A204.1 (cell line): ENCODE measurements around the gene HOXD8.

Experiments
- FAIRE-seq: peaks from 2 replicates; lab custom pipeline; 2012; peaks lifted over from hg19 to GRCh38; lab: Jason Lieb, UNC

Gene HOXD8

GRCh38 chr2:176130957-176131847 lies 1.7 kb downstream of the HOXD8 start:
- no peak for FAIRE-seq

GRCh38 chr2:176131848-176132158 lies 2.3 kb downstream of the HOXD8 start:
- FAIRE-seq = peak; percentile 87

- no peak for FAIRE-seq
These were observed 3.0 kb downstream of the HOXD8 start for GRCh38 chr2:176132205-176133171.

- no peak for FAIRE-seq
These were observed 3.9 kb downstream of the HOXD8 start for GRCh38 chr2:176133389-176133788.

- FAIRE-seq = no peak
These were observed 4.5 kb downstream of the HOXD8 start for GRCh38 chr2:176134035-176134434.

- no peak for FAIRE-seq
These were observed 5.5 kb downstream of the HOXD8 start for GRCh38 chr2:176135035-176135440.

- FAIRE-seq = no peak
These were observed 7.1 kb downstream of the HOXD8 start for GRCh38 chr2:176136374-176137251.

GRCh38 chr2:176137252-176137580 lies 7.7 kb downstream of the HOXD8 start:
- no peak for FAIRE-seq

- no peak for FAIRE-seq
These were observed 8.4 kb downstream of the HOXD8 start for GRCh38 chr2:176137906-176138305.

- FAIRE-seq = no peak
These were observed 9.0 kb downstream of the HOXD8 start for GRCh38 chr2:176138526-176138922.

GRCh38 chr2:176138923-176139660 lies 9.6 kb downstream of the HOXD8 start:
- FAIRE-seq = no peak

GRCh38 chr2:176139661-176140512 lies 10.4 kb downstream of the HOXD8 start:
- no peak for FAIRE-seq

- no peak for FAIRE-seq
These were observed 11.2 kb downstream of the HOXD8 start for GRCh38 chr2:176140513-176141317.

GRCh38 chr2:176142281-176142680 lies 12.8 kb downstream of the HOXD8 start:
- FAIRE-seq = no peak

GRCh38 chr2:176145085-176145969 lies 15.8 kb downstream of the HOXD8 start:
- FAIRE-seq = no peak

GRCh38 chr2:176146101-176146500 lies 16.6 kb downstream of the HOXD8 start:
- no peak for FAIRE-seq

- no peak for FAIRE-seq
These were observed 17.1 kb downstream of the HOXD8 start for GRCh38 chr2:176146645-176147044.

- FAIRE-seq = no peak
These were observed 17.8 kb downstream of the HOXD8 start for GRCh38 chr2:176147210-176147799.
